ENCODE results near the gene TNRC6B. TPM values are rescaled to one million over a fixed set of nuclear protein-coding genes. Genes with fewer than 3 reads are reported as not detected.

The TNRC6B gene
- total RNA-seq, 1 experiment from 2014 or later, result 58.1 TPM

DNA sequence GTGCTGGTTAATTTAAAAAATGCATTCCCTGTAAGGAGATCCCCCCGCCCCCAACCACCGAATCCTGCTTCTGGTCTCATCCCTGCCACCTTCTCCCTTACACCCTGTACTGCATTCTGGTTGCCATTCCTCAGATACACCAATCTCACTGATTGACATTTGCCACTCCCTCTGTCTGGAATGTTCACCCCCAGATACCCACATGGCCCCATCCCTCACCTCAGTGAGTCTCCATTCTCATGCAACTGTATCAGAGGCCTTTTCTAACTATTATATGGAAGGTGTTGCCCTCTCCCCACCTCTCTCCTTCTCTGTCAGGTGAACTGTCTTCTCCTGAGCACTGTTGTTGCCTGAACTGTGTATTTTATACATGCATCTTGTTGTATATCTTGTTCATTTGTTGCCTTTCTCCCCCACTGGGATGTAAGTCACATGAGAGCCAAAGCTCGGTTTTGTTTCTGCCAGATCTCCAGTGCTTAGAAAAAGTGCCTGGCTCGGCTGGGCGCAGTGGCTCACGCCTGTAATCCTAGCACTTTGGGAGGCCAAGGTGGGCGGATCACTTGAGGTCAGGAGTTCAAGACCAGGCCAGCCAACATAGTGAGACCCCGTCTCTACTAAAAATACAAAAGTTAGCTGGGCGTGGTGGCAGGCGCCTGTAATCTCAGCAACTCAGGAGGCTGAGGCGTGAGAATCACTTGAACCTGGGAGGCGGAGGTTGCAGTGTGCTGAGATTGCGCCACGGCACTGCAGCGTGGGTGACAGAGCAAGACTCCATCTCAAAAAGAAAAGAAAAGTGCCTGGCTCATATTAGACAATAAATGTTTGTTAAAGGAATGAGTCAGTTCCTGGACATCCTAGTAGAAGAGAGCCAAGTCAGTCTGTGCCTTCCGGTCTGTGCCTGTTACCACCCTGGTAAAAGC, 61.0 kb downstream of the TNRC6B start:
- Histone ChIP-seq H2BK12ac (ENCODE audit: insufficient read length, low read depth, low read length) (no peak overlapping the region), H3K27me3 (ENCODE audit: insufficient read depth, low read length) (no peaks in the 10 kb centered on the region), H2AFZ (ENCODE audit: low read length) (no peak overlapping the region), H3K23me2 (ENCODE audit: insufficient read length, low read depth, low read length, poor library complexity, severe bottlenecking) (no peaks in the 10 kb centered on the region), H4K5ac (ENCODE audit: insufficient read length, low read depth, low read length) (no peak overlapping the region), H3K79me1 (ENCODE audit: insufficient read depth, low read depth, low read length, poor library complexity, severe bottlenecking) (peaks cover 14% of the 10 kb centered on the region), H3K4ac (ENCODE audit: low read depth, low read length) (no peak overlapping the region), H3K23ac (ENCODE audit: insufficient read length, low read depth, low read length) (no peak overlapping the region), H2BK20ac (ENCODE audit: low read depth, low read length, poor library complexity, severe bottlenecking) (no peak overlapping the region), H2BK5ac (ENCODE audit: insufficient read length, low read length) (no peak overlapping the region), H2BK120ac (ENCODE audit: low read depth, low read length, poor library complexity, severe bottlenecking) (no peak overlapping the region), H4K8ac (replicated peaks; ENCODE audit: insufficient read length, low read depth, low read length) (no peak overlapping the region), H2BK15ac (ENCODE audit: low read depth, low read length) (no peak overlapping the region), H4K91ac (ENCODE audit: insufficient read length, low read depth, low read length) (no peak overlapping the region), H2AK5ac (ENCODE audit: insufficient read length, low read length) (no peak overlapping the region), H3K4me1 (ENCODE audit: insufficient read depth, low read length) (peaks cover 4% of the 10 kb centered on the region; the same call in 1 of the 2 replicates), H3K9ac (ENCODE audit: extremely low read depth, insufficient read length, low read length) (no peak overlapping the region), H3K9me3 (ENCODE audit: control insufficient read depth, low read depth, low read length) (no peaks in the 10 kb centered on the region), H3K79me2 (ENCODE audit: insufficient read depth, low read length) (peaks cover 37% of the 10 kb centered on the region; the same call in 1 of the 2 replicates), H3K4me2 (ENCODE audit: insufficient read depth, insufficient read length, low read length) (no peak overlapping the region), H4K20me1 (ENCODE audit: control insufficient read depth, insufficient read depth, insufficient read length) (peaks cover 3% of the 10 kb centered on the region), H3K56ac (ENCODE audit: insufficient read length, low read depth, low read length) (no peak overlapping the region), H3T11ph (ENCODE audit: low read length) (no peak overlapping the region), H3K27ac (ENCODE audit: insufficient read length, low read depth, low read length) (no peak overlapping the region), H3K14ac (ENCODE audit: insufficient read depth, low read length) (no peak overlapping the region), H3K18ac (ENCODE audit: insufficient read length, low read depth, low read length) (no peak overlapping the region)
- no CpG with 5 or more reads among the region's 16 CpGs for WGBS (ENCODE audit: extremely low coverage, insufficient read length, low lambda C conversion rate)
- no peak for DNase-seq
- H3K27me3 Mint-ChIP-seq (ENCODE audit: low read depth), result no peaks in the 10 kb centered on the region
- peaks cover 44 to 58% of the 10 kb centered on the region in 2 experiments for H3K4me1 Mint-ChIP-seq
- H3K36me3 Mint-ChIP-seq (ENCODE audit: insufficient read depth in 1 of 3, low read depth in 3 of 3), result peaks cover 0 to 15% (median 7%) of the 10 kb centered on the region in 3 experiments; a peak in 6 of 7 replicates
- no peak overlapping the region for H3K4me3 Mint-ChIP-seq
- peak overlapping the region in 2 of 3 experiments; percentile 66 to 81; a peak in 5 of 7 replicates for H3K27ac Mint-ChIP-seq
- TF ChIP-seq, protein P1, sequence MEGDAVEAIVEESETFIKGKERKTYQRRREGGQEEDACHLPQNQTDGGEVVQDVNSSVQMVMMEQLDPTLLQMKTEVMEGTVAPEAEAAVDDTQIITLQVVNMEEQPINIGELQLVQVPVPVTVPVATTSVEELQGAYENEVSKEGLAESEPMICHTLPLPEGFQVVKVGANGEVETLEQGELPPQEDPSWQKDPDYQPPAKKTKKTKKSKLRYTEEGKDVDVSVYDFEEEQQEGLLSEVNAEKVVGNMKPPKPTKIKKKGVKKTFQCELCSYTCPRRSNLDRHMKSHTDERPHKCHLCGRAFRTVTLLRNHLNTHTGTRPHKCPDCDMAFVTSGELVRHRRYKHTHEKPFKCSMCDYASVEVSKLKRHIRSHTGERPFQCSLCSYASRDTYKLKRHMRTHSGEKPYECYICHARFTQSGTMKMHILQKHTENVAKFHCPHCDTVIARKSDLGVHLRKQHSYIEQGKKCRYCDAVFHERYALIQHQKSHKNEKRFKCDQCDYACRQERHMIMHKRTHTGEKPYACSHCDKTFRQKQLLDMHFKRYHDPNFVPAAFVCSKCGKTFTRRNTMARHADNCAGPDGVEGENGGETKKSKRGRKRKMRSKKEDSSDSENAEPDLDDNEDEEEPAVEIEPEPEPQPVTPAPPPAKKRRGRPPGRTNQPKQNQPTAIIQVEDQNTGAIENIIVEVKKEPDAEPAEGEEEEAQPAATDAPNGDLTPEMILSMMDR (conservative IDR thresholded peaks at IDR 0.05), result no peak
- H3K9me3 Mint-ChIP-seq, result no peaks in the 10 kb centered on the region

All from H9 (cell line).